Esophagus muscularis mucosa (tissue), 4 donors: ENCODE measurements around the gene BGN. TPM values are rescaled to one million over a fixed set of nuclear protein-coding genes. Genes with fewer than 3 reads are reported as not detected.
A peak's percentile ranks its signal among the peaks of the same experiment; 100 is the strongest.

Experiments used
- DNase-seq: peaks from one replicate; pipeline ENCODE4 v3.0.0-alpha.2; 2017; ENCODE audit errors: extremely low spot score
- H3K27ac ChIP-seq, 4 donors: fragments of 200-600 bp; sonication (generic); replicated peaks in 1 of 4; 1 replicate in 3 of 4; 2 replicates in 1 of 4; pipeline ENCODE4 v1.5.1; 2016 to 2019; ENCODE audit warnings: mild to moderate bottlenecking in 1 of 4
- H3K27me3 ChIP-seq, 4 donors: fragments of 200-600 bp; sonication (generic); one replicate each; pipeline versions ENCODE4 v1.5.1 to v1.6.0; 2016 to 2019
- H3K36me3 ChIP-seq, 4 donors: fragments of 200-600 bp; sonication (generic); one replicate each; pipeline ENCODE4 v1.5.1; 2016 to 2019
- H3K4me1 ChIP-seq, 4 donors: fragments of 200-600 bp; sonication (generic); one replicate each; pipeline ENCODE4 v1.5.1; 2016 to 2019
- H3K4me3 ChIP-seq, 4 donors: fragments of 200-600 bp; sonication (generic); 1 replicate in 2 of 4; 2 replicates in 2 of 4; pipeline ENCODE4 v1.5.1; 2016 to 2019; ENCODE audit warnings: mild to moderate bottlenecking in 4 of 4, moderate library complexity in 1 of 4
- H3K9me3 ChIP-seq, 4 donors: fragments of 200-600 bp; sonication (generic); 1 replicate in 3 of 4; 2 replicates in 1 of 4; pipeline ENCODE4 v1.5.1; 2016 to 2019
- EP300 ChIP-seq: sonication (generic); formaldehyde crosslinking; IDR thresholded peaks from one replicate; pipeline ENCODE4 v1.6.1; 2017; ENCODE audit warnings: antibody characterized with exemption
- POLR2A ChIP-seq: fragments of 450-650 bp; IDR thresholded peaks from one replicate; pipeline ENCODE4 v1.6.1; 2017; ENCODE audit warnings: antibody characterized with exemption, moderate library complexity, mild to moderate bottlenecking, low read depth
- POLR2AphosphoS5 ChIP-seq, 2 donors: sonication (generic); formaldehyde crosslinking; IDR thresholded peaks; one replicate each; pipeline ENCODE4 v1.6.1; 2017; ENCODE audit warnings: antibody characterized with exemption in 2 of 2
- WGBS: methylation state at CpG from one replicate; pipeline ENCODE4 v1.1.5; 2018; 5-methylcytosine and 5-hydroxymethylcytosine counted together
- intact Hi-C: fragments of 100-400 bp; cut with DNase I; formaldehyde crosslinking; loops from one replicate; pipeline ENCODE4 v1.15.1; 2023
- total RNA-seq, 4 donors: library from RNA; depleted of rRNA; stranded (reverse); fragments of >200 nt; gene quantifications; one replicate each; pipeline versions ENCODE4 v1.1.0 to v1.2.1, GENCODE V29; 2016
- TF ChIP-seq, protein P1 (sequence below), 3 experiments: fragments of 200-600 bp in 2 of 3; fragments of 450-650 bp in 1 of 3; sonication (generic) in 2 of 3; IDR thresholded peaks; one replicate each; pipeline ENCODE4 v1.5.1; 2017 to 2019; ENCODE audit warnings: antibody characterized with exemption in 3 of 3, mild to moderate bottlenecking in 2 of 3, moderate library complexity in 1 of 3

The BGN gene
- total RNA-seq, 4 donors from 2014 or later, result 16.6 to 77.8 (median 21.5) TPM

DNA sequence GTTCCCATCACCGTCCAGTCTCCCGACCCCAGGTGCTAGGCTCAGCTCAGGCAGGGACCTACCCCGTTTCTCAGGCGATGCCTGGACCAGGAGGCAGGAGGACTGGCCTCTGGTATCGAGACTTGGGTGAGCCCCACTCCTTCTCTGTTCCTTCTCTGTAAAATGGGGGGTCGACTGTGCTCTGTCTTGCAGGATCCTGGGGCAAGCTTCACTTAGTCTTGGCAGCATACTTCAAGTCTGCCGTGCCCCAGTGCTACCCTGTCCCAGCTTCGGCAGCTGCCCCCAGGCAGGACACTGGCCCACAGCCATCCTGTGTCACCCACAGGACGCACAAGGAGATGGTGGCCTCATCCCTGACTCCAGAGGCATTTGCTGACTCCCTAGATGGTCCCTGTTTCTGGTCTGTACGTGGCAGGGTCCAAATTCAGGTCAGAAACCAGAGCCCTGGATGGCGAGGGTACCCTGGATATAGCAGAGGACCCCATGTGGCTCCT is 17.4 kb upstream of the BGN start:
- intact Hi-C loops, result no loop called here
- 62% methylated on average over 6 of the region's 11 CpGs for WGBS

DNA sequence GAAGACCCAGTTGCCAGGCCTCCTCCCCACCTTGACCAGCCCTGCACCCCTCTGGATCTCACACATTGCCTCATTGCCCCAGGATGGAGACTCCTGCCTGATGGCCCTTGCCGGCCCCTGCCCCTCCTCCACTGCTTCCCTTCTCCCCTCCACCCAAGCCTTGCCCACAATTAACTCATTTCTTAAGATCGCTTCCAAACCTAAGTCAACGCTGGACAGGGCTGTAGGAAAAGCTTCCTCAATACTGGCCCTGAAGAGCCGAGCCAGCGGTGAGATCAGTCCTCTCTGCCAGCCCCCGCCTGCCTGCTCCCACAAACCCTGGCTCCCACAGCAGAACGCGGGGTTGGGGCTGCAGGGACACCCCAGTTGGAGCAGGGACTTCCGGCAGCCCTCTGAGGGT is 16.9 kb upstream of the BGN start:
- intact Hi-C loops, result no loop called here
- Histone ChIP-seq H3K4me1 (peaks cover 12 to 31% (median 29%) of the 10 kb centered on the region in 4 donors), H3K9me3 (no peaks in the 10 kb centered on the region), H3K27ac (peak overlapping the region in 1 of 4 donors; percentile 33), H3K36me3 (no peaks in the 10 kb centered on the region), H3K4me3 (no peak overlapping the region), H3K27me3 (peaks cover 0 to 5% (median 0%) of the 10 kb centered on the region in 4 donors)
- TF ChIP-seq, protein P1, sequence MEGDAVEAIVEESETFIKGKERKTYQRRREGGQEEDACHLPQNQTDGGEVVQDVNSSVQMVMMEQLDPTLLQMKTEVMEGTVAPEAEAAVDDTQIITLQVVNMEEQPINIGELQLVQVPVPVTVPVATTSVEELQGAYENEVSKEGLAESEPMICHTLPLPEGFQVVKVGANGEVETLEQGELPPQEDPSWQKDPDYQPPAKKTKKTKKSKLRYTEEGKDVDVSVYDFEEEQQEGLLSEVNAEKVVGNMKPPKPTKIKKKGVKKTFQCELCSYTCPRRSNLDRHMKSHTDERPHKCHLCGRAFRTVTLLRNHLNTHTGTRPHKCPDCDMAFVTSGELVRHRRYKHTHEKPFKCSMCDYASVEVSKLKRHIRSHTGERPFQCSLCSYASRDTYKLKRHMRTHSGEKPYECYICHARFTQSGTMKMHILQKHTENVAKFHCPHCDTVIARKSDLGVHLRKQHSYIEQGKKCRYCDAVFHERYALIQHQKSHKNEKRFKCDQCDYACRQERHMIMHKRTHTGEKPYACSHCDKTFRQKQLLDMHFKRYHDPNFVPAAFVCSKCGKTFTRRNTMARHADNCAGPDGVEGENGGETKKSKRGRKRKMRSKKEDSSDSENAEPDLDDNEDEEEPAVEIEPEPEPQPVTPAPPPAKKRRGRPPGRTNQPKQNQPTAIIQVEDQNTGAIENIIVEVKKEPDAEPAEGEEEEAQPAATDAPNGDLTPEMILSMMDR (IDR thresholded peaks at IDR 0.05), result no peak
- TF ChIP-seq POLR2A (no peak), POLR2AphosphoS5 (IDR thresholded peaks at IDR 0.05) (no peak), EP300 (no peak)
- DNase-seq, result no peak
- 66% methylated on average over 8 of the region's 9 CpGs for WGBS

More for the DNA sequence above, 17.4 kb upstream of the BGN start:
- no peak for DNase-seq
- TF ChIP-seq EP300 (no peak), POLR2A (no peak), POLR2AphosphoS5 (IDR thresholded peaks at IDR 0.05) (no peak)
- TF ChIP-seq, protein P1 (IDR thresholded peaks at IDR 0.05), result no peak
- Histone ChIP-seq H3K4me1 (peaks cover 12 to 31% (median 29%) of the 10 kb centered on the region in 4 donors), H3K36me3 (no peaks in the 10 kb centered on the region), H3K27me3 (peaks cover 0 to 5% (median 0%) of the 10 kb centered on the region in 4 donors), H3K9me3 (no peaks in the 10 kb centered on the region), H3K4me3 (no peak overlapping the region), H3K27ac (peak overlapping the region in 3 of 4 donors; percentile 17 to 43 (median 33))

DNA sequence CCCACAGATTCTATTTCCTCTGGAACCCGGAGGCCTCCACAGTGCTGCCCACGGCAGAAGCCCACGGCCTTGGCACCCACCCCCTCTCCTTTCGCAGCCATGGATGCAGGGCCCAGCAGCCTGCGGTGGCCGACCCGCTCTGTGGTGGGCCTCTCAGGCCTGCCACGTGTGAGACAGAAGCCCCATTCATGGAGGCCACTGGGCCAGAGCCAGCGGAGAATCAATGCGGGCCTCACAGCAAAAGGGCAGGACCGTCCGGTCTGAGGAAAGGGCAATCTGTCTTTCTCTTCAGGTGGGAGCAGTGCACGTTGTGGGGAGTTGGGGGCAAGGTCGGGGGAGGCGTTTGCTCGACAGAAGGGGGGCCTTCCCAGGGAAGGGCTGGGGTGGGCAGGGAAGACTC is 16.0 kb upstream of the BGN start:
- no peak overlapping the region for H3K27ac ChIP-seq

DNA sequence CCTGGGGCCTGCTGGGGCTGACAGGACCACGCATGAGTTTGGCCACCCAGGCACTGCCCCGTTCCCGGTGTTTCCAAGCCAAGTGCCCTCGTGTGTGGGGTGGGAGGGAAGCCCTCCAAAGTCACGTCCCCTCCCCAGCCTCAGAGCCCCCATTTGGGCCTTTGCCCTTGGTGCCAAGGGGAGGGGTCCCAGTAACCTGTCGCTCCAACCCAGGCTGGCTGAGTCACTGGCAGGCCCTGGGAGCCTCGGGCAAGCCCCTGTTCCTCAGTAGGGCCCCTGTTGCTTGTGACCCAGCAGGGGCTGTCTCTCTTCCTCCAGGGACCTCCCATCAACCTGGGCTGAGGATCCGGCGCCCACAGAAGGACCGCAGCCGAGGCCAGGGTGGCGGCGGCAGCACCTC is 13.7 kb upstream of the BGN start:
- no peaks in the 10 kb centered on the region for H3K9me3 ChIP-seq
- 89% methylated on average over 11 of the region's 13 CpGs for WGBS
- H3K27me3 ChIP-seq, result peaks cover 0 to under 1% (median 0%) of the 10 kb centered on the region in 4 donors
- no peaks in the 10 kb centered on the region for H3K36me3 ChIP-seq
- no peak overlapping the region for H3K4me3 ChIP-seq
- peaks cover 6 to 16% (median 12%) of the 10 kb centered on the region in 4 donors for H3K4me1 ChIP-seq
- no peak for TF ChIP-seq POLR2AphosphoS5 (IDR thresholded peaks at IDR 0.05)
- TF ChIP-seq, protein P1 (IDR thresholded peaks at IDR 0.05), result no peak
- no peak for TF ChIP-seq EP300
- TF ChIP-seq POLR2A, result no peak
- no peak for DNase-seq
- intact Hi-C loops, result no loop called here
- H3K27ac ChIP-seq, result no peak overlapping the region

More for the DNA sequence above, 16.0 kb upstream of the BGN start:
- no peaks in the 10 kb centered on the region for H3K36me3 ChIP-seq
- peaks cover 12 to 31% (median 29%) of the 10 kb centered on the region in 4 donors for H3K4me1 ChIP-seq
- 86% methylated on average over 7 of the region's 16 CpGs for WGBS
- no peak for DNase-seq
- no peaks in the 10 kb centered on the region for H3K9me3 ChIP-seq
- intact Hi-C loops, result no loop called here
- no peak overlapping the region for H3K4me3 ChIP-seq
- TF ChIP-seq POLR2AphosphoS5 (IDR thresholded peaks at IDR 0.05) (no peak), POLR2A (no peak), EP300 (no peak)
- TF ChIP-seq, protein P1 (IDR thresholded peaks at IDR 0.05), result no peak
- H3K27me3 ChIP-seq, result peaks cover 0 to 5% (median 0%) of the 10 kb centered on the region in 4 donors

DNA sequence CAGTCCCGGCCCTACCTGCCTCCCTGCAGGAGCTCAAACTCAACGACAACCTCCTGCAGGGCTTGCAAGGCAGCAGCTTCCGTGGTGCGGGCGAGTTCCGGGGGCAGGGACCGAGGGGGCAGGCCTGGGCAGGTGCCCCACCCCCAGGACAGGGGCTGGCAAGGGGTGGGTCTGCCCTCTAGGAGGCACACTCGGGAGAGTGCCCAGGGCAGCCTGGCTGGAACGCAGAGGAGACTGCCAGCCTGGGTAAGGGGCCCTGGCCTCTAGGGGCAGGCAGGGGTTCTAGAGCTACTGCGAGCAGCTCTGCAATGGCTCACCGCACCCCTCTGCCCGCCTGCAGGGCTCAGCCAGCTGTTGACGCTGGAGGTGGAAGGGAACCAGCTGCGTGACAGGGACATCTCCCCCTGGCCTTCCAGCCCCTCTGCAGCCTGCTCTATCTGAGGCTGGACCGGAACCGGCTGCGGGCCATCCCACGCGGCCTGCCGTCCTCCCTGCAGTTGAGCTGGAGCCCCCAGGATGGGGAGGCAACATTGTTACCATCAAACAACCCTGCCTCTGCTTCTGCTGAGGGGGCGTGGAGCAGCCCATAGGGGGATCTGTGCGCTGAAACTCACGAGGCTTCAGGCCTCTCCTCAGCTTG is 12.3 kb upstream of the BGN start:
- no peak overlapping the region for H3K27ac ChIP-seq
- no peak for DNase-seq
- H3K27me3 ChIP-seq, result no peaks in the 10 kb centered on the region
- H3K9me3 ChIP-seq, result no peaks in the 10 kb centered on the region
- peaks cover under 1 to 3% (median 2%) of the 10 kb centered on the region in 4 donors for H3K4me1 ChIP-seq
- 89% methylated on average over 13 of the region's 23 CpGs for WGBS
- H3K36me3 ChIP-seq, result no peaks in the 10 kb centered on the region
- H3K4me3 ChIP-seq, result no peak overlapping the region
- intact Hi-C loops, result no loop called here
- TF ChIP-seq, protein P1 (IDR thresholded peaks at IDR 0.05), result no peak
- TF ChIP-seq EP300 (no peak), POLR2A (no peak), POLR2AphosphoS5 (IDR thresholded peaks at IDR 0.05) (no peak)
